Endothelial cell of umbilical vein (primary cell): Measurements from ENCODE around the gene OR5AU1. TPM values are rescaled to one million over a fixed set of nuclear protein-coding genes. Genes with fewer than 3 reads are reported as not detected.

Source experiments
- BruUV-seq: library from RNA; stranded (reverse); fragments of 400-500 nt; replicated peaks from 2 replicates; lab custom pipeline; 2021; lab: Mats Ljungman, UMichigan
- CTCF ChIA-PET: fragments of 300-600, 350-600 bp; sonication (Branson Sonifier 250); formaldehyde crosslinking; loops from one replicate; lab custom pipeline; 2021; ENCODE audit warnings: antibody characterized with exemption, inconsistent platforms; lab: Charles Lee
- POLR2A ChIA-PET: fragments of 300-600, 350-600 bp; sonication (Branson Sonifier 250); formaldehyde crosslinking; loops from one replicate; lab custom pipeline; 2021; ENCODE audit warnings: antibody characterized with exemption, inconsistent platforms; lab: Charles Lee
- DNase-seq: peaks from one replicate; pipeline ENCODE4 v3.0.0-alpha.2; 2011; ENCODE audit warnings: low read depth, low spot score
- FAIRE-seq: peaks from 2 replicates; lab custom pipeline; 2011; peaks lifted over from hg19 to GRCh38; lab: Jason Lieb, UNC
- H2AFZ ChIP-seq: 2 replicates; pipeline ENCODE4 v1.6.0; 2012; ENCODE audit warnings: low read depth, low read length, control low read depth, inconsistent platforms
- H3K27ac ChIP-seq: 2 replicates; pipeline ENCODE4 v1.5.1; 2011; ENCODE audit warnings: low read depth, mild to moderate bottlenecking, control low read depth, low read length, moderate library complexity; ENCODE audit not compliant: insufficient read depth
- H3K27me3 ChIP-seq, 2 experiments: 2 replicates each; pipeline versions ENCODE4 v1.6.0 to v1.6.1; 2011; ENCODE audit warnings: low read length in 2 of 2, mixed read lengths in 1 of 2; ENCODE audit not compliant: control insufficient read depth in 2 of 2, insufficient read depth in 2 of 2
- H3K36me3 ChIP-seq, 2 experiments: 2 replicates in 1 of 2; 3 replicates in 1 of 2; pipeline ENCODE4 v1.5.1; 2011; ENCODE audit warnings: low read length in 2 of 2, mild to moderate bottlenecking in 1 of 2, moderate library complexity in 1 of 2; ENCODE audit not compliant: control insufficient read depth in 2 of 2, insufficient read depth in 2 of 2; ENCODE audit errors: extremely low read depth in 1 of 2
- H3K4me1 ChIP-seq: 3 replicates; pipeline ENCODE4 v1.5.1; 2011; ENCODE audit warnings: mild to moderate bottlenecking, low read length; ENCODE audit not compliant: control insufficient read depth, insufficient read depth; ENCODE audit errors: extremely low read depth
- H3K4me2 ChIP-seq: 2 replicates; pipeline ENCODE4 v1.6.1; 2011; ENCODE audit warnings: low read length, control low read depth, mixed read lengths; ENCODE audit not compliant: insufficient read depth
- H3K4me3 ChIP-seq, 3 experiments: fragments of 200-600 bp in 1 of 3; sonication (generic), shearing (Covaris generic) in 1 of 3; replicated peaks in 1 of 3; 2 replicates each; pipeline ENCODE4 v1.5.1; 2011 to 2016; ENCODE audit warnings: control low read depth in 3 of 3, low read length in 3 of 3, mild to moderate bottlenecking in 2 of 3, inconsistent platforms in 1 of 3, low read depth in 1 of 3, moderate library complexity in 1 of 3; ENCODE audit not compliant: insufficient read depth in 1 of 3
- H3K79me2 ChIP-seq: 2 replicates; pipeline ENCODE4 v1.6.0; 2012; ENCODE audit warnings: low read length, inconsistent platforms; ENCODE audit not compliant: control insufficient read depth, insufficient read depth
- H3K9ac ChIP-seq: replicated peaks from 2 replicates; pipeline ENCODE3; 2011; ENCODE audit warnings: low read length, control low read depth; ENCODE audit not compliant: insufficient read depth; ENCODE audit errors: extremely low read depth
- H3K9me1 ChIP-seq: replicated peaks from 3 replicates; pipeline ENCODE4 v1.6.0; 2011; ENCODE audit warnings: mild to moderate bottlenecking, low read length; ENCODE audit not compliant: control insufficient read depth, insufficient read depth; ENCODE audit errors: extremely low read depth
- H3K9me3 ChIP-seq: replicated peaks from 2 replicates; pipeline ENCODE4 v1.5.1; 2012; ENCODE audit warnings: low read length, inconsistent platforms; ENCODE audit not compliant: control insufficient read depth, insufficient read depth
- H4K20me1 ChIP-seq: replicated peaks from 2 replicates; pipeline ENCODE3; 2011; ENCODE audit warnings: mild to moderate bottlenecking, low read length; ENCODE audit not compliant: control insufficient read depth, insufficient read depth; ENCODE audit errors: extremely low read depth
- CTCF ChIP-seq, 2 donors: IDR thresholded peaks; 1 replicate in 1 of 2; 2 replicates in 1 of 2; pipeline ENCODE4 v1.5.1; 2011; ENCODE audit warnings: low read length in 2 of 2, mild to moderate bottlenecking in 2 of 2, moderate library complexity in 2 of 2, control low read depth in 1 of 2, inconsistent platforms in 1 of 2, low read depth in 1 of 2; ENCODE audit not compliant: insufficient read depth in 1 of 2; ENCODE audit errors: extremely low read depth in 1 of 2
- EZH2 ChIP-seq: IDR thresholded peaks from 2 replicates; pipeline ENCODE4 v1.6.1; 2012; ENCODE audit warnings: borderline replicate concordance, low read depth, mild to moderate bottlenecking, moderate library complexity, low read length, inconsistent platforms; ENCODE audit not compliant: severe bottlenecking
- FOS ChIP-seq: IDR thresholded peaks from 2 replicates; pipeline ENCODE4 v1.6.1; 2011; ENCODE audit warnings: mild to moderate bottlenecking, low read length, moderate library complexity, borderline replicate concordance; ENCODE audit not compliant: insufficient read depth
- GATA2 ChIP-seq: IDR thresholded peaks from 2 replicates; pipeline ENCODE4 v1.7.0; 2011; ENCODE audit warnings: low read depth, mild to moderate bottlenecking, moderate library complexity, mixed read lengths, low read length; ENCODE audit not compliant: insufficient read length, insufficient read depth
- JUN ChIP-seq: IDR thresholded peaks from 2 replicates; pipeline ENCODE4 v1.6.1; 2011; ENCODE audit warnings: borderline replicate concordance, low read depth; ENCODE audit not compliant: insufficient read length, insufficient read depth
- MAX ChIP-seq: IDR thresholded peaks from 2 replicates; pipeline ENCODE4 v1.6.1; 2011; ENCODE audit not compliant: insufficient read depth, insufficient read length
- MYC ChIP-seq: IDR thresholded peaks from one replicate; pipeline ENCODE4 v1.6.1; 2011; ENCODE audit warnings: mild to moderate bottlenecking, low read depth, low read length
- POLR2A ChIP-seq: IDR thresholded peaks from 2 replicates; pipeline ENCODE4 v1.6.1; 2012; ENCODE audit warnings: low read depth, mild to moderate bottlenecking, control low read depth, low read length
- POLR2AphosphoS5 ChIP-seq: IDR thresholded peaks from 2 replicates; pipeline ENCODE4 v1.6.1; 2012; ENCODE audit warnings: low read depth, mild to moderate bottlenecking, control low read depth, low read length, moderate library complexity; ENCODE audit not compliant: insufficient read depth
- dilution Hi-C: fragments of 300-500 bp; cut with MboI; formaldehyde crosslinking; loops from one replicate; pipeline ENCODE4 v1.15.0; 2019; ENCODE audit warnings: low sequenced_read_pairs; ENCODE audit not compliant: extremely low pct_ligation_motif_present
- intact Hi-C: fragments of 100-400 bp; cut with micrococcal nuclease; formaldehyde crosslinking; loops from one replicate; pipeline ENCODE4 v1.10.0; 2022
- polyA plus RNA-seq, 4 experiments: library from polyadenylated mRNA; depleted of rRNA in 3 of 4; stranded (reverse) in 3 of 4; unstranded in 1 of 4; fragments of >200 nt; gene quantifications; 2 replicates each; pipeline versions ENCODE4 v1.2.1 to v1.2.3, GENCODE V29; 2011 to 2012; ENCODE audit warnings: missing spikeins in 1 of 4
- total RNA-seq: library from RNA; stranded (reverse); gene quantifications from 2 replicates; pipeline ENCODE4 v1.2.3, GENCODE V29; 2021

OR5AU1 gene
- total and polyA plus RNA-seq, 2 donors (not counting 3 experiments of a cell fraction or from before 2014, with no cell fraction given), result not detected

- CTCF ChIA-PET, result interaction anchor here (1.1 to 1.5 kb wide), 2 partner anchors 14 to 104 kb away, joined by 3 to 6 read pairs; no protein-coding TSS in a partner anchor
- Histone ChIP-seq H3K27me3 (peaks cover 3 to 17% of the 10 kb centered on the region in 2 experiments), H2AFZ (no peak overlapping the region), H3K4me2 (no peak overlapping the region), H3K4me3 (no peak overlapping the region), H3K9ac (no peak overlapping the region), H3K36me3 (no peaks in the 10 kb centered on the region), H4K20me1 (no peaks in the 10 kb centered on the region), H3K4me1 (no peaks in the 10 kb centered on the region), H3K9me3 (no peaks in the 10 kb centered on the region), H3K79me2 (no peaks in the 10 kb centered on the region), H3K9me1 (no peaks in the 10 kb centered on the region), H3K27ac (no peak overlapping the region)
- dilution Hi-C loops, result no loop called here
- no TSS peak for BruUV-seq
- DNase-seq (no peak), FAIRE-seq (no peak)
- intact Hi-C loops, result no loop called here
- POLR2A ChIA-PET, result no interaction called here
- TF ChIP-seq MAX (no peak), MYC (no peak), EZH2 (no peak), POLR2A (no peak), GATA2 (no peak), CTCF (IDR thresholded peaks at IDR 0.05; ENCODE audit: extremely low read depth in 1 of 2, insufficient read depth in 1 of 2, low read depth in 1 of 2, low read length in 2 of 2) (no peak), JUN (no peak), FOS (no peak), POLR2AphosphoS5 (no peak)
These were observed 36.9 kb downstream of the OR5AU1 start for GRCh38 chr14:21118933-21119332.
